Medulla oblongata (tissue), 1 donor: ENCODE measurements around the gene DPYD.

Experiments used
- DNase-seq: peaks from one replicate; pipeline ENCODE4 v3.0.0-alpha.2; 2015; ENCODE audit errors: extremely low spot score

DPYD gene

GRCh38 chr1:97091679-97092078 is 829.2 kb downstream of the DPYD start:
- no peak for DNase-seq

GRCh38 chr1:97091263-97091662 is 829.6 kb downstream of the DPYD start:
- no peak for DNase-seq

GRCh38 chr1:97090725-97091124 is 830.1 kb downstream of the DPYD start:
- DNase-seq: no peak

GRCh38 chr1:97089173-97089572 is 831.7 kb downstream of the DPYD start:
- no peak for DNase-seq

GRCh38 chr1:97088391-97088790 is 832.4 kb downstream of the DPYD start:
- no peak for DNase-seq

GRCh38 chr1:97084546-97084945 is 836.3 kb downstream of the DPYD start:
- no peak for DNase-seq

- DNase-seq: no peak
Observed at GRCh38 chr1:97082160-97082848, 838.5 kb downstream of the DPYD start.

- DNase-seq: no peak
Observed at GRCh38 chr1:97078872-97079271, 842.0 kb downstream of the DPYD start.

- no peak for DNase-seq
Observed at GRCh38 chr1:97077221-97077620, 843.6 kb downstream of the DPYD start.

GRCh38 chr1:97074771-97075170 is 846.1 kb downstream of the DPYD start:
- no peak for DNase-seq

GRCh38 chr1:97073936-97074335 is 846.9 kb downstream of the DPYD start:
- DNase-seq: no peak

- no peak for DNase-seq
Observed at GRCh38 chr1:97073169-97073568, 847.7 kb downstream of the DPYD start.

GRCh38 chr1:97071173-97071572 is 849.7 kb downstream of the DPYD start:
- no peak for DNase-seq

- DNase-seq: no peak
Observed at GRCh38 chr1:97070376-97070775, 850.5 kb downstream of the DPYD start.

- DNase-seq: no peak
Observed at GRCh38 chr1:97069312-97069711, 851.5 kb downstream of the DPYD start.

- DNase-seq: no peak
Observed at GRCh38 chr1:97066860-97067259, 854.0 kb downstream of the DPYD start.

- DNase-seq: no peak
Observed at GRCh38 chr1:97063532-97063931, 857.3 kb downstream of the DPYD start.

- DNase-seq: no peak
Observed at GRCh38 chr1:97061604-97062003, 859.2 kb downstream of the DPYD start.

- no peak for DNase-seq
Observed at GRCh38 chr1:97056386-97056785, 864.4 kb downstream of the DPYD start.

GRCh38 chr1:97053268-97053667 is 867.6 kb downstream of the DPYD start:
- DNase-seq: no peak

GRCh38 chr1:97051823-97052222 is 869.0 kb downstream of the DPYD start:
- DNase-seq: no peak

GRCh38 chr1:97050506-97050905 is 870.3 kb downstream of the DPYD start:
- peak; percentile 35 for DNase-seq

- no peak for DNase-seq
Observed at GRCh38 chr1:97047421-97047793, 873.4 kb downstream of the DPYD start.

- no peak for DNase-seq
Observed at GRCh38 chr1:97046765-97047420, 873.9 kb downstream of the DPYD start.
